Fibroblast of pulmonary artery (primary cell): ENCODE data around the gene BCL2L13.

ENCODE experiments used
- DNase-seq: peaks from one replicate; pipeline ENCODE4 v3.0.0-alpha.2; 2010; ENCODE audit warnings: low read depth
- H3K4me3 ChIP-seq: replicated peaks from 2 replicates; pipeline ENCODE4 v1.5.1; 2011; ENCODE audit warnings: low read depth, mild to moderate bottlenecking, control low read depth, low read length, moderate library complexity
- TF ChIP-seq, protein P1 (sequence below): IDR thresholded peaks from 2 replicates; pipeline ENCODE4 v1.5.1; 2011; ENCODE audit warnings: mild to moderate bottlenecking, control low read depth, low read length, inconsistent platforms; ENCODE audit errors: missing control alignments

BCL2L13 gene

DNA sequence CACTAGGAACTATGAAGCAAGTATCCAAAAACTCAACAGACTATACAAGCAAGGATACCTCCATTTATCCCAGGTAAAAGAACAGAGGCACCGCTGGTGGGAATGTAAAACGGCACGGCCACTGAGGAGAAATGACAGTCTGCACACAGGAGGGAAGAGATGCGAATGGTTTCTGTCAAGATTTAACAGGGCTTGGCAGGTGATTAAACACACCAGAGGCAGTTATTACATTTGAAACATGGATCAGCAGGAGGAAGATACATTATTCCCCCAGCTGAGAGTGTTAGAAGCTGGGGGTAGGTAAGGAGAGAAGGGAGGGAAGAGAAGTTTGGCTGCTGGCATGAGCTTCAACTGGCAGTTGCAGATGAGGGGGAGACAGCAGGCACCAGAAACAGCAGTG is 40.2 kb upstream of the BCL2L13 start:
- no peak overlapping the region for H3K4me3 ChIP-seq
- TF ChIP-seq, protein P1, sequence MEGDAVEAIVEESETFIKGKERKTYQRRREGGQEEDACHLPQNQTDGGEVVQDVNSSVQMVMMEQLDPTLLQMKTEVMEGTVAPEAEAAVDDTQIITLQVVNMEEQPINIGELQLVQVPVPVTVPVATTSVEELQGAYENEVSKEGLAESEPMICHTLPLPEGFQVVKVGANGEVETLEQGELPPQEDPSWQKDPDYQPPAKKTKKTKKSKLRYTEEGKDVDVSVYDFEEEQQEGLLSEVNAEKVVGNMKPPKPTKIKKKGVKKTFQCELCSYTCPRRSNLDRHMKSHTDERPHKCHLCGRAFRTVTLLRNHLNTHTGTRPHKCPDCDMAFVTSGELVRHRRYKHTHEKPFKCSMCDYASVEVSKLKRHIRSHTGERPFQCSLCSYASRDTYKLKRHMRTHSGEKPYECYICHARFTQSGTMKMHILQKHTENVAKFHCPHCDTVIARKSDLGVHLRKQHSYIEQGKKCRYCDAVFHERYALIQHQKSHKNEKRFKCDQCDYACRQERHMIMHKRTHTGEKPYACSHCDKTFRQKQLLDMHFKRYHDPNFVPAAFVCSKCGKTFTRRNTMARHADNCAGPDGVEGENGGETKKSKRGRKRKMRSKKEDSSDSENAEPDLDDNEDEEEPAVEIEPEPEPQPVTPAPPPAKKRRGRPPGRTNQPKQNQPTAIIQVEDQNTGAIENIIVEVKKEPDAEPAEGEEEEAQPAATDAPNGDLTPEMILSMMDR, result no peak
- DNase-seq, result no peak

DNA sequence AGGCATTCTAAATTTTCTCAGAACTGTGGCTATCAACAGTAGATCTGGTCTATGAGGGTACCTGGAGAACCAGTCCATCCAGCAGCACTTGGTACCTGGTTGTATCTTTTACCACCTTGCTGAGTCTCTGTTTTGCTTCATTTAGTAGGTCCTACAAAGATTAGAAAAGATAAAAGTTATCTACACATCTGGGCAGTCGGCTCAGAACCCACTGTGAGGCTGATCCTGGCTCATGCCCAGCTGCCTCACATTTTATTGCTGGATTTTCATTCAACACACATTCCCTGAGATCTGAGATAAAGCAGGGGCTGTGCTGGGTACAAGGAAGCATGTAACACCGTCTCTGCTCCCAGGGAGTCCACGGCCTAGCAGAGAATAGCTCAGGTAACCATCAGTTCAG is 37.5 kb upstream of the BCL2L13 start:
- DNase-seq, result no peak
- no peak overlapping the region for H3K4me3 ChIP-seq
- TF ChIP-seq, protein P1, result no peak

DNA sequence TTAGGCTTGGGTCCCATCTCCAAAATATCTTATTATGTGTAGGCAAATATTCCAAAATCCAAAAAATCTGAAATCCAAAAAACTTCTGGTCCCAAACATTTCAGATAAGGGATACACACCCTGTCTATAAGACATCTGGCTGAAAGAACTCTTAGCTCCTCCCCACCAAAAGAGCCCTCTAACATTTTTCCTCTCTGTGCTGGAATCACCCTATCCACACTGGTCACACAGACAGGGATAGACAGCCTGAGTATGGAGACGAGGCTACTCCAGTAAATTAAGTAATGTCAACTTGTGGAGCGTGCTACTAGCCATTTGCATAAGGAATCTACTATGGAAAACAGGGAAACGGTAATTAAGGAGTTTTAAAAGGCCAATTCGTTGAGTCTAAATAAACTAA is 34.9 kb upstream of the BCL2L13 start:
- no peak overlapping the region for H3K4me3 ChIP-seq
- TF ChIP-seq, protein P1, result no peak

DNA sequence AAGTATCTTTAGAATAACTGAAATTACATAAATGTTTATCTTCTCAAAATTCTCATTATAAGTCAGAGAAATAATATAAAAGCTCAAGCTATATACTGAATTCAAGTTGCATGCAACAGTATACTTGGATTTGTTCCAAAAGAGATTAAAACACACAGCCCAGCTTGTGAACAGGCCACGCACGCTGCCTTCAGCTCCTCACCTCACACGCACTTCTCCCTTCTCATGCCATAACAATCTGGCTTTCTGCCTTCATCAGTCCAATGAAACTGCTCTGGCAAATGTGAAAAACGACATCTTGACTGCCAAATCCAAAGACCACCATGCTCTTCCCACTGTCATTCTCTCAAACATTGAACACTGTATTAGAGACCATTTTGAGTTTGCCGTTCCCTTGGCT is 32.1 kb upstream of the BCL2L13 start:
- TF ChIP-seq, protein P1, result no peak
- DNase-seq, result peak; percentile 74
- no peak overlapping the region for H3K4me3 ChIP-seq

More for the DNA sequence above, 34.9 kb upstream of the BCL2L13 start:
- DNase-seq, result no peak

DNA sequence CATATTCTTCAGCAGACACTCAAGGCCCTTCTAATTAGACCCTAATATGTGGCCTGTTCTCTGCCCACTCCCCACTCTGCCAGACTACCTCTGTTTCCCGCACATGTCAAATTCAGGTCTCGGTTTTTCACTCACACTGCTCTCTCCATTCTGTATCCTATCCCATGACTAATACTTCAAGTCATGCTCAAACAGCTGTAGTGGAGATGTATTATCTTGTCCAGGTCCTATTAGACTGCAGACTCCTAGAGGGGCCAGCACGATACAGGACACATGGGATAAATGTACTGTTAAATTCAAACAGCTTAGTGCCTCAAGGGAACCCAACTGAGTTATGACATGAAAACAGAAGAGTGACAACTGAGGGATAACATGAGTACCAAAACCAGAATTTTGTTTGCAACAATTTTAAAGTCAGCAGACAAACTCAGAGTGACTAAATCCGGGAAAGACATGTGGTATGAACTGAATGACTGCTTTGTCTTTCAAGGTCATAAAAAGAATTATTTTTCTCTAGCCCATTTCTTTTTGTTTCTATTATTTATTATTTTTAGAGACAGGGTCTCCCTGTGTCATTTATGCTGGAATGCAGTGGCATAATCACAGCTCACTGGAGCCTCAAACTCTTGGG is 30.6 kb upstream of the BCL2L13 start:
- no peak overlapping the region for H3K4me3 ChIP-seq
- TF ChIP-seq, protein P1, result no peak
- no peak for DNase-seq

DNA sequence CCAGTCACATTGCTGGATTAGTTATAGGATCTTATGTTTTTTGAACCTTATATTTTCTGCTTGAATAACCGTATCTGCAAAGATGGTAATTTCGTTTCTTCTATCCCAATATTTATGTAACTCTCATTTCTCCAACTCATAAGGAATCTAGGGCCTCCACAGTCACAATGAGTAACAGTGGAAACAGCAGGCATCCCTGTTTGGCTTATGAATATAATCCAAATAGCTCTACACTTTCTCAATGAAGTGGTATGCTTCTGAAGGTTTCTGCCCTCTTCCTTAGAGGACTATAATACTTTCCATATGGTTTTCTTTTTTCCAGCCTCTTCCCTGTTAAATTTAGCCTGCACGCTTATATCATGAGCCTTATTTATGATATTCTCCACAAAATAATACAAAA is 26.5 kb upstream of the BCL2L13 start:
- DNase-seq, result no peak
- TF ChIP-seq, protein P1, result no peak
- H3K4me3 ChIP-seq, result no peak overlapping the region

DNA sequence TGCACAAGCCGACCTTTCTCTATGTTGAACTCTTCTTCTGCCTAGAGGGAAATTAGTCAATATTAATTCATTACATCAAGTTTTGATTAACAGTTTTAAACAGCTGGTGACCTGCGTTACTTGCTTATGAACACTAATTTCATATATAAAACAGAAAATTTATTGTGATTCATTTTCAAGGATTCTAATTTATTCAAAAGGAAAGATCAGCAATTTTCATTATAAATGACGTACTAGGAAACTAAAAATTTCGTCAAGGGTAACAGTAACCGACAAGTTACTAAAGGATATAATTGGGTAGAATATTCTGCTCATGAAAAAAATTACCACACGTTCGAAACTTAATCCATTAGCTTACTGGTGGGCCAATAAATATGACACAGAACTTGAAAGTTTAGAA is 25.3 kb upstream of the BCL2L13 start:
- TF ChIP-seq, protein P1, result no peak
- DNase-seq, result no peak
- H3K4me3 ChIP-seq, result no peak overlapping the region
